Cardiac fibroblast (primary cell): ENCODE measurements around the gene SERTAD3.
"Not testable (repeated sequence)": the region's sequence is repeated elsewhere in the genome, so short reads cannot be mapped to it uniquely, and the experiment has no call there.

Source experiments
- DNase-seq, 2 donors: peaks; one replicate each; pipeline versions ENCODE4 v3.0.0 to v3.0.0-alpha.2; 2010; ENCODE audit warnings: low read depth in 2 of 2
- H3K4me3 ChIP-seq, 2 donors: replicated peaks in 1 of 2; 1 replicate in 1 of 2; 2 replicates in 1 of 2; pipeline ENCODE4 v1.5.1; 2011; ENCODE audit warnings: low read depth in 2 of 2, low read length in 2 of 2, mild to moderate bottlenecking in 2 of 2, moderate library complexity in 1 of 2
- TF ChIP-seq, protein P1 (sequence below): IDR thresholded peaks from one replicate; pipeline ENCODE4 v1.5.1; 2011; ENCODE audit warnings: low read depth, mild to moderate bottlenecking, low read length, inconsistent platforms

The SERTAD3 gene

GRCh38 chr19:40457048-40457447 is 12.9 kb upstream of the SERTAD3 start:
- TF ChIP-seq, protein P1, sequence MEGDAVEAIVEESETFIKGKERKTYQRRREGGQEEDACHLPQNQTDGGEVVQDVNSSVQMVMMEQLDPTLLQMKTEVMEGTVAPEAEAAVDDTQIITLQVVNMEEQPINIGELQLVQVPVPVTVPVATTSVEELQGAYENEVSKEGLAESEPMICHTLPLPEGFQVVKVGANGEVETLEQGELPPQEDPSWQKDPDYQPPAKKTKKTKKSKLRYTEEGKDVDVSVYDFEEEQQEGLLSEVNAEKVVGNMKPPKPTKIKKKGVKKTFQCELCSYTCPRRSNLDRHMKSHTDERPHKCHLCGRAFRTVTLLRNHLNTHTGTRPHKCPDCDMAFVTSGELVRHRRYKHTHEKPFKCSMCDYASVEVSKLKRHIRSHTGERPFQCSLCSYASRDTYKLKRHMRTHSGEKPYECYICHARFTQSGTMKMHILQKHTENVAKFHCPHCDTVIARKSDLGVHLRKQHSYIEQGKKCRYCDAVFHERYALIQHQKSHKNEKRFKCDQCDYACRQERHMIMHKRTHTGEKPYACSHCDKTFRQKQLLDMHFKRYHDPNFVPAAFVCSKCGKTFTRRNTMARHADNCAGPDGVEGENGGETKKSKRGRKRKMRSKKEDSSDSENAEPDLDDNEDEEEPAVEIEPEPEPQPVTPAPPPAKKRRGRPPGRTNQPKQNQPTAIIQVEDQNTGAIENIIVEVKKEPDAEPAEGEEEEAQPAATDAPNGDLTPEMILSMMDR: no peak
- H3K4me3 ChIP-seq: no peak overlapping the region
- no peak for DNase-seq

GRCh38 chr19:40453943-40454342 is 9.8 kb upstream of the SERTAD3 start:
- DNase-seq, H3K4me3 ChIP-seq: not testable (repeated sequence)

GRCh38 chr19:40453151-40453735 is 9.1 kb upstream of the SERTAD3 start:
- DNase-seq: no peak
- TF ChIP-seq, protein P1: no peak
- no peak overlapping the region for H3K4me3 ChIP-seq

DNA sequence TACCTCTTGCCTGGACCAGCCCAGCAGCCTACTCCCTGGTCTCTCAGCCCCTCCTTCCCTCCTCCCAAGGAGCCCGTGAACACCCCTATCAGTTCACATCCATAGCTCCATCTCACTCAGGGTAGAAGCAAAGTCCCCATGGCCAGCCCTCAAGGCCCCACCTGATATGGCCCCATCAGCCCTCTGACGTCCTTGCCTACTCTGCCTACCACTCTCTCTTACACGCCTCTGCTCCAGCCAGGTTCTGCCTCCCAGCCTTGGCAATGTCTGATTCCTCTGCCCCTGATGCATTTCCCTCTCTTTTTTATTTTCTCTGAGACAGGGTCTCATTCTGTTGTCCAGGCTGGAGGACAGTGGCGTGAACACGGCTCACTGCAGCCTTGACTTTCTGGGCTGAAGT is 7.9 kb upstream of the SERTAD3 start:
- no peak for DNase-seq
- no peak overlapping the region for H3K4me3 ChIP-seq
- TF ChIP-seq, protein P1: no peak

DNA sequence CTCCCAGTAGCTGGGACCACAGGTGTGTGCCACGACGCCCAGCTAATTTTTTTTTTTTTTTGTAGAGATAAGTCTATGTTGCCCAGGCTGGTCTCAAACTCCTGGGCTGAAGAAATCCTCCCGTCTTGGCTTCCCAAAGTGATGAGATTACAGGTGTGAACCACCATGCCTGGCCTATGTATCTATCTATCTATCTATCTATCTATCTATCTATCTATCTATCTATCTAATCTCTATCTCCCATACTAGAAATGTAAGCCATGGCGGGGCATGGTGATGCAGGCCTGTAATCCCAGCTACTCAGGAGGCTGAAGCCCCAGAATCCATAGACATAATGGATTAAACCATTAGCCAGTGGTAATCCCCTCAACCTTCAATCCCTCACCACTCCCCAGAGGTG is 6.5 kb upstream of the SERTAD3 start:
- DNase-seq: no peak
- TF ChIP-seq, protein P1: no peak
- no peak overlapping the region for H3K4me3 ChIP-seq

GRCh38 chr19:40449506-40449905 is 5.4 kb upstream of the SERTAD3 start:
- no peak overlapping the region for H3K4me3 ChIP-seq
- DNase-seq: no peak
- TF ChIP-seq, protein P1: no peak

- no peak overlapping the region for H3K4me3 ChIP-seq
- DNase-seq: no peak
These were observed 2.2 kb upstream of the SERTAD3 start for GRCh38 chr19:40446263-40446784.

More at GRCh38 chr19:40446263-40446784, 2.2 kb upstream of the SERTAD3 start:
- TF ChIP-seq, protein P1: no peak
